ENCODE measurements around the gene ARHGEF40. TPM values are rescaled to one million over a fixed set of nuclear protein-coding genes. Genes with fewer than 3 reads are reported as not detected.

ARHGEF40 gene
- total and polyA plus RNA-seq, 2 donors (not counting 1 experiment from before 2014, with no cell fraction given): 1.0 to 1.7 TPM

GRCh38 chr14:21113369-21113768 lies 43.3 kb downstream of the ARHGEF40 start:
- no peak for TF ChIP-seq EZH2 (IDR thresholded peaks at IDR 0.05; ENCODE audit: borderline replicate concordance, insufficient read depth, low read depth, low read length, poor library complexity, severe bottlenecking)
- no peak for TF ChIP-seq CTCF (IDR thresholded peaks at IDR 0.05)
- intact Hi-C loops (cut with micrococcal nuclease): no loop called here
- H3K36me3 ChIP-seq (replicated peaks in 1 of 2; ENCODE audit: control extremely low read depth in 1 of 2, control insufficient read depth in 1 of 2, extremely low read depth in 1 of 2, insufficient read depth in 2 of 2, low read length in 1 of 2): no peaks in the 10 kb centered on the region
- no peak overlapping the region for H3K4me2 ChIP-seq (replicated peaks; ENCODE audit: low read depth, low read length, poor library complexity, severe bottlenecking)
- no peak overlapping the region for H3K9ac ChIP-seq (ENCODE audit: low read length)
- H3K27ac ChIP-seq (ENCODE audit: low read length in 2 of 2): no peak overlapping the region
- peaks cover 7% of the 10 kb centered on the region for H3K27me3 Mint-ChIP-seq
- no peak for ATAC-seq (ENCODE audit: low read depth)
- no peak overlapping the region for H3K4me3 ChIP-seq (ENCODE audit: control extremely low read depth in 1 of 5, extremely low read depth in 1 of 5, insufficient read depth in 1 of 5, low read depth in 2 of 5, low read length in 4 of 5)
- H4K20me1 ChIP-seq (ENCODE audit: control insufficient read depth, insufficient read depth, low read length, poor library complexity, severe bottlenecking): no peaks in the 10 kb centered on the region
- H2AFZ ChIP-seq (ENCODE audit: insufficient read depth, low read depth, low read length, poor library complexity, severe bottlenecking): no peak overlapping the region
- 88% methylated on average over 1 of the region's 2 CpGs for WGBS (ENCODE audit: insufficient coverage)
- H3K9me3 ChIP-seq (ENCODE audit: control extremely low read depth in 1 of 3, control insufficient read depth in 2 of 3, insufficient read depth in 1 of 3, low read length in 2 of 3): no peaks in the 10 kb centered on the region
- H3K27ac Mint-ChIP-seq: no peak overlapping the region
- no peak overlapping the region for H3K4me3 Mint-ChIP-seq
- POLR2A ChIA-PET: no interaction called here
- DNase-seq: no peak
- CTCF ChIA-PET: interaction anchor here (1.0 to 1.6 kb wide), 2 partner anchors 21 to 23 kb away, joined by 3 read pairs; no protein-coding TSS in a partner anchor
- no peaks in the 10 kb centered on the region for H3K79me2 ChIP-seq (ENCODE audit: control insufficient read depth, insufficient read depth, low read length)
- no peaks in the 10 kb centered on the region for H3K4me1 Mint-ChIP-seq
- no peaks in the 10 kb centered on the region for H3K27me3 ChIP-seq (replicated peaks in 1 of 4; ENCODE audit: control extremely low read depth in 1 of 4, control insufficient read depth in 3 of 4, insufficient read depth in 4 of 4, low read length in 3 of 4)
- no peaks in the 10 kb centered on the region for H3K4me1 ChIP-seq (ENCODE audit: control insufficient read depth in 2 of 2, insufficient read depth in 2 of 2, low read length in 2 of 2)
- H3K9me3 Mint-ChIP-seq (ENCODE audit: insufficient read depth): no peaks in the 10 kb centered on the region

- intact Hi-C loops (cut with micrococcal nuclease): no loop called here
- TF ChIP-seq CTCF (IDR thresholded peaks at IDR 0.05) (no peak), EZH2 (IDR thresholded peaks at IDR 0.05; ENCODE audit: borderline replicate concordance, insufficient read depth, low read depth, low read length, poor library complexity, severe bottlenecking) (no peak)
- ChIA-PET CTCF (no interaction called here), POLR2A (no interaction called here)
- Mint-ChIP-seq H3K4me3 (no peak overlapping the region), H3K27me3 (peaks cover 37% of the 10 kb centered on the region), H3K27ac (no peak overlapping the region), H3K4me1 (no peaks in the 10 kb centered on the region), H3K9me3 (ENCODE audit: insufficient read depth) (no peaks in the 10 kb centered on the region)
- ATAC-seq (ENCODE audit: low read depth) (no peak), DNase-seq (no peak)
- no peaks in the 10 kb centered on the region for H3K9me3 ChIP-seq (ENCODE audit: control extremely low read depth in 1 of 3, control insufficient read depth in 2 of 3, insufficient read depth in 1 of 3, low read length in 2 of 3)
- no peak overlapping the region for H3K9ac ChIP-seq (ENCODE audit: low read length)
- no peaks in the 10 kb centered on the region for H4K20me1 ChIP-seq (ENCODE audit: control insufficient read depth, insufficient read depth, low read length, poor library complexity, severe bottlenecking)
- no peak overlapping the region for H3K4me2 ChIP-seq (replicated peaks; ENCODE audit: low read depth, low read length, poor library complexity, severe bottlenecking)
- no peaks in the 10 kb centered on the region for H3K79me2 ChIP-seq (ENCODE audit: control insufficient read depth, insufficient read depth, low read length)
- 100% methylated on average over 1 of the region's 3 CpGs for WGBS (ENCODE audit: insufficient coverage)
- no peak overlapping the region for H3K4me3 ChIP-seq (ENCODE audit: control extremely low read depth in 1 of 5, extremely low read depth in 1 of 5, insufficient read depth in 1 of 5, low read depth in 2 of 5, low read length in 4 of 5)
- no peaks in the 10 kb centered on the region for H3K36me3 ChIP-seq (replicated peaks in 1 of 2; ENCODE audit: control extremely low read depth in 1 of 2, control insufficient read depth in 1 of 2, extremely low read depth in 1 of 2, insufficient read depth in 2 of 2, low read length in 1 of 2)
- H3K4me1 ChIP-seq (ENCODE audit: control insufficient read depth in 2 of 2, insufficient read depth in 2 of 2, low read length in 2 of 2): no peaks in the 10 kb centered on the region
- no peak overlapping the region for H3K27ac ChIP-seq (ENCODE audit: low read length in 2 of 2)
- no peak overlapping the region for H2AFZ ChIP-seq (ENCODE audit: insufficient read depth, low read depth, low read length, poor library complexity, severe bottlenecking)
- peaks cover 0 to 9% (median 5%) of the 10 kb centered on the region in 4 experiments for H3K27me3 ChIP-seq (replicated peaks in 1 of 4; ENCODE audit: control extremely low read depth in 1 of 4, control insufficient read depth in 3 of 4, insufficient read depth in 4 of 4, low read length in 3 of 4)
Measured at GRCh38 chr14:21118933-21119332, 48.8 kb downstream of the ARHGEF40 start.

Data from B cell (primary cell).